NCI-H2171 (cell line): ENCODE measurements around the gene PCA3.
"Not testable (repeated sequence)": the region's sequence is repeated elsewhere in the genome, so short reads cannot be mapped to it uniquely, and the experiment has no call there.

Source experiments
- DNase-seq: peaks from one replicate; lab custom pipeline; 2025; lab: John Stamatoyannopoulos, UW

Gene PCA3

GRCh38 chr9:76764138-76764537 is at the start of gene PCA3:
TSS of gene PCA3 (plus strand) at chr9:76764438.
- no peak for DNase-seq

- no peak for DNase-seq
These were observed 48.1 kb upstream of the PCA3 start for GRCh38 chr9:76716085-76716672.

- no peak for DNase-seq
These were observed 47.1 kb upstream of the PCA3 start for GRCh38 chr9:76717176-76717575.

GRCh38 chr9:76717613-76718012 is 46.6 kb upstream of the PCA3 start:
- DNase-seq = no peak

GRCh38 chr9:76718166-76718565 is 46.1 kb upstream of the PCA3 start:
- no peak for DNase-seq

GRCh38 chr9:76720245-76720644 is 44.0 kb upstream of the PCA3 start:
- no peak for DNase-seq

- no peak for DNase-seq
These were observed 39.2 kb upstream of the PCA3 start for GRCh38 chr9:76725011-76725546.

- no peak for DNase-seq
These were observed 38.4 kb upstream of the PCA3 start for GRCh38 chr9:76725885-76726284.

- no peak for DNase-seq
These were observed 35.1 kb upstream of the PCA3 start for GRCh38 chr9:76729116-76729515.

GRCh38 chr9:76729980-76730737 is 34.1 kb upstream of the PCA3 start:
- no peak for DNase-seq

- no peak for DNase-seq
These were observed 33.4 kb upstream of the PCA3 start for GRCh38 chr9:76730801-76731200.

GRCh38 chr9:76732341-76732958 is 31.8 kb upstream of the PCA3 start:
- DNase-seq = no peak

GRCh38 chr9:76733096-76733495 is 31.1 kb upstream of the PCA3 start:
- no peak for DNase-seq

- no peak for DNase-seq
These were observed 29.5 kb upstream of the PCA3 start for GRCh38 chr9:76734716-76735115.

GRCh38 chr9:76737154-76737902 is 26.9 kb upstream of the PCA3 start:
- no peak for DNase-seq

- no peak for DNase-seq
These were observed 25.8 kb upstream of the PCA3 start for GRCh38 chr9:76738402-76738801.

- no peak for DNase-seq
These were observed 22.7 kb upstream of the PCA3 start for GRCh38 chr9:76741524-76741923.

- DNase-seq = not testable (repeated sequence)
These were observed 21.3 kb upstream of the PCA3 start for GRCh38 chr9:76742890-76743289.

- no peak for DNase-seq
These were observed 20.3 kb upstream of the PCA3 start for GRCh38 chr9:76743931-76744330.

- no peak for DNase-seq
These were observed 19.9 kb upstream of the PCA3 start for GRCh38 chr9:76744336-76744735.

- DNase-seq = peak; percentile 5
These were observed 13.2 kb upstream of the PCA3 start for GRCh38 chr9:76751001-76751400.

- peak; percentile 5 for DNase-seq
These were observed 8.0 kb upstream of the PCA3 start for GRCh38 chr9:76756268-76756640.
